ENCODE results near the gene ZBTB9.

DNA sequence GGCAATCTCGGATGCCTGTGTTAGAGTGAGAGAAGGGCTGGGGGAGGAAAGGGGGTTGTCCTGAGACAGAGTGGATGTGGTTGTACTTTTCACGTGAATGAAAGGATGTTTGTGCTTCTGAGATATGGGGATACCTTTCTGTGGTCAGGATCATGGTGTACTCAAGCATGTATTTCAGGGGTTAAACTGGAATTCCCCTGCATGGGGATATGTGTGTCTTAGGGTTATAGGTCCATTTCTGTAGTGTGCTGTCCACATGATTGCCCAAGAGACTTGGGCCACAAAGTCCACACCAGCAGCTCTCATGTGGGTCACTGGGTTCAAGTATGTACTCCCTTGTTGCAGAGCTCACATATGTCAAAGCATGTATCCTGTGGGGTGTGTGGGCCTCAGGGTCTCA is 24.0 kb upstream of the ZBTB9 start:
- no peak for TF ChIP-seq POLR2A (IDR thresholded peaks at IDR 0.05; ENCODE audit: low read length)
- no peak for TF ChIP-seq GATA1 (IDR thresholded peaks at IDR 0.05; ENCODE audit: low read depth, low read length)
